ENCODE results near the gene ZBTB8B. TPM values are rescaled to one million over a fixed set of nuclear protein-coding genes. Genes with fewer than 3 reads are reported as not detected.
A peak's percentile ranks its signal among the peaks of the same experiment; 100 is the strongest.

ZBTB8B gene
- total and polyA plus RNA-seq, 4 donors: under 0.01 to 0.09 (median 0.03) TPM

- TF ChIP-seq CTCF (IDR thresholded peaks at IDR 0.05; ENCODE audit: control extremely low read depth, extremely low read depth): no peak
- 91 to 97% methylated on average over 7 of the region's 7 CpGs for WGBS, 2 donors
- Histone ChIP-seq H3K9me3 (ENCODE audit: control insufficient read depth in 4 of 4, insufficient read depth in 3 of 4, low read length in 3 of 4) (peaks cover 0 to 2% (median 0%) of the 10 kb centered on the region in 4 donors), H3K4me3 (no peak overlapping the region), H3K4me1 (ENCODE audit: control insufficient read depth in 5 of 5, insufficient read depth in 5 of 5, low read length in 5 of 5) (peaks cover 0 to 3% (median 0%) of the 10 kb centered on the region in 5 donors), H3K36me3 (ENCODE audit: control insufficient read depth in 4 of 4, insufficient read depth in 4 of 4, low read length in 4 of 4) (no peaks in the 10 kb centered on the region), H3K9ac (ENCODE audit: insufficient read depth in 1 of 2, low read length in 2 of 2) (no peak overlapping the region), H3K27ac (ENCODE audit: low read depth in 1 of 2, low read length in 1 of 2) (peak overlapping the region in 1 of 2 donors; percentile 46), H3K27me3 (ENCODE audit: control insufficient read depth in 3 of 3, insufficient read depth in 3 of 3, low read length in 2 of 3) (no peaks in the 10 kb centered on the region)
- no peak for DNase-seq
- no peak for ATAC-seq (ENCODE audit: insufficient read depth, low FRiP score)
Measured at GRCh38 chr1:32503153-32503552, 38.3 kb downstream of the ZBTB8B start.

GRCh38 chr1:32507021-32507420 lies 42.1 kb downstream of the ZBTB8B start:
- Histone ChIP-seq H3K27ac (ENCODE audit: low read depth in 1 of 2, low read length in 1 of 2) (no peak overlapping the region), H3K36me3 (ENCODE audit: control insufficient read depth in 4 of 4, insufficient read depth in 4 of 4, low read length in 4 of 4) (no peaks in the 10 kb centered on the region), H3K27me3 (ENCODE audit: control insufficient read depth in 3 of 3, insufficient read depth in 3 of 3, low read length in 2 of 3) (no peaks in the 10 kb centered on the region), H3K9me3 (ENCODE audit: control insufficient read depth in 4 of 4, insufficient read depth in 3 of 4, low read length in 3 of 4) (no peaks in the 10 kb centered on the region), H3K4me1 (ENCODE audit: control insufficient read depth in 5 of 5, insufficient read depth in 5 of 5, low read length in 5 of 5) (peaks cover 0 to 3% (median 0%) of the 10 kb centered on the region in 5 donors), H3K4me3 (no peak overlapping the region), H3K9ac (ENCODE audit: insufficient read depth in 1 of 2, low read length in 2 of 2) (no peak overlapping the region)
- ATAC-seq (ENCODE audit: insufficient read depth, low FRiP score): no peak
- no peak for DNase-seq
- WGBS, 2 donors: 88 to 94% methylated on average over 4 of the region's 4 CpGs
- no peak for TF ChIP-seq CTCF (IDR thresholded peaks at IDR 0.05; ENCODE audit: control extremely low read depth, extremely low read depth)

- Histone ChIP-seq H3K9ac (ENCODE audit: insufficient read depth in 1 of 2, low read length in 2 of 2) (no peak overlapping the region), H3K36me3 (ENCODE audit: control insufficient read depth in 4 of 4, insufficient read depth in 4 of 4, low read length in 4 of 4) (no peaks in the 10 kb centered on the region), H3K27me3 (ENCODE audit: control insufficient read depth in 3 of 3, insufficient read depth in 3 of 3, low read length in 2 of 3) (no peaks in the 10 kb centered on the region), H3K4me1 (ENCODE audit: control insufficient read depth in 5 of 5, insufficient read depth in 5 of 5, low read length in 5 of 5) (no peaks in the 10 kb centered on the region), H3K27ac (ENCODE audit: low read depth in 1 of 2, low read length in 1 of 2) (no peak overlapping the region), H3K9me3 (ENCODE audit: control insufficient read depth in 4 of 4, insufficient read depth in 3 of 4, low read length in 3 of 4) (no peaks in the 10 kb centered on the region), H3K4me3 (no peak overlapping the region)
- WGBS, 2 donors: 81 to 89% methylated on average over 5 of the region's 5 CpGs
- no peak for DNase-seq
- no peak for TF ChIP-seq CTCF (IDR thresholded peaks at IDR 0.05; ENCODE audit: control extremely low read depth, extremely low read depth)
- no peak for ATAC-seq (ENCODE audit: insufficient read depth, low FRiP score)
Measured at GRCh38 chr1:32508761-32509160, 43.9 kb downstream of the ZBTB8B start.

- 98 to 100% methylated on average over 1 of the region's 1 CpG for WGBS, 2 donors
Measured at GRCh38 chr1:32509939-32510338, 45.1 kb downstream of the ZBTB8B start.

More at GRCh38 chr1:32509939-32510338, 45.1 kb downstream of the ZBTB8B start:
- no peaks in the 10 kb centered on the region for H3K27me3 ChIP-seq (ENCODE audit: control insufficient read depth in 3 of 3, insufficient read depth in 3 of 3, low read length in 2 of 3)
- no peak overlapping the region for H3K4me3 ChIP-seq
- H3K36me3 ChIP-seq (ENCODE audit: control insufficient read depth in 4 of 4, insufficient read depth in 4 of 4, low read length in 4 of 4): no peaks in the 10 kb centered on the region
- TF ChIP-seq CTCF (IDR thresholded peaks at IDR 0.05; ENCODE audit: control extremely low read depth, extremely low read depth): no peak
- H3K27ac ChIP-seq (ENCODE audit: low read depth in 1 of 2, low read length in 1 of 2): no peak overlapping the region
- H3K4me1 ChIP-seq (ENCODE audit: control insufficient read depth in 5 of 5, insufficient read depth in 5 of 5, low read length in 5 of 5): no peaks in the 10 kb centered on the region
- H3K9ac ChIP-seq (ENCODE audit: insufficient read depth in 1 of 2, low read length in 2 of 2): no peak overlapping the region
- ATAC-seq (ENCODE audit: insufficient read depth, low FRiP score) (no peak), DNase-seq (no peak)
- H3K9me3 ChIP-seq (ENCODE audit: control insufficient read depth in 4 of 4, insufficient read depth in 3 of 4, low read length in 3 of 4): no peaks in the 10 kb centered on the region

All from lung (tissue), 12 donors.